Measurements from ENCODE around the gene TIMM10.

GRCh38 chr11:57546451-57546850, 15.9 kb upstream of the TIMM10 start:
- TF ChIP-seq CTCF (conservative IDR thresholded peaks at IDR 0.05; ENCODE audit: low read depth, low read length) (no peak), EZH2 (IDR thresholded peaks at IDR 0.05; ENCODE audit: low read length, unreplicated experiment) (no peak), EZH2phosphoT487 (IDR thresholded peaks at IDR 0.05; ENCODE audit: borderline replicate concordance, low read length) (no peak)

Data from PC-3 (cell line).